ENCODE results near the gene IL6R.
A peak's percentile ranks its signal among the peaks of the same experiment; 100 is the strongest.
"Not testable (repeated sequence)": the region's sequence is repeated elsewhere in the genome, so short reads cannot be mapped to it uniquely, and the experiment has no call there.

IL6R gene

GRCh38 chr1:154485106-154485505 lies 80.0 kb downstream of the IL6R start:
- no peak for DNase-seq

GRCh38 chr1:154485910-154486496 lies 80.9 kb downstream of the IL6R start:
- DNase-seq = no peak

GRCh38 chr1:154486756-154487155 lies 81.6 kb downstream of the IL6R start:
- not testable (repeated sequence) for DNase-seq

GRCh38 chr1:154488922-154489321 lies 83.8 kb downstream of the IL6R start:
- DNase-seq = no peak

- DNase-seq = no peak
Measured at GRCh38 chr1:154489695-154490274, 84.6 kb downstream of the IL6R start.

- no peak for DNase-seq
Measured at GRCh38 chr1:154490317-154490716, 85.2 kb downstream of the IL6R start.

GRCh38 chr1:154492115-154492514 lies 87.0 kb downstream of the IL6R start:
- no peak for DNase-seq

GRCh38 chr1:154493276-154493675 lies 88.1 kb downstream of the IL6R start:
- peak; percentile 29 to 45 for DNase-seq

- no peak for DNase-seq
Measured at GRCh38 chr1:154495496-154496273, 90.5 kb downstream of the IL6R start.

- DNase-seq = no peak
Measured at GRCh38 chr1:154496383-154496782, 91.2 kb downstream of the IL6R start.

GRCh38 chr1:154497026-154497806 lies 92.1 kb downstream of the IL6R start:
- peak in 1 of 2 donors; percentile 6 for DNase-seq

- no peak for DNase-seq
Measured at GRCh38 chr1:154499446-154499845, 94.3 kb downstream of the IL6R start.

- no peak for DNase-seq
Measured at GRCh38 chr1:154500533-154500932, 95.4 kb downstream of the IL6R start.

GRCh38 chr1:154501423-154502065 lies 96.4 kb downstream of the IL6R start:
- no peak for DNase-seq

- no peak for DNase-seq
Measured at GRCh38 chr1:154502066-154502743, 97.1 kb downstream of the IL6R start, which contains the start of the genes SHE and TDRD10. Gene SHE, minus strand, starts transcription at chr1:154502412. Its CDS starts 386 bp downstream, at chr1:154502026. Gene TDRD10, plus strand, starts transcription at chr1:154502219. Its CDS starts 4,685 bp downstream, at chr1:154506904.

GRCh38 chr1:154502744-154503115 lies 97.6 kb downstream of the IL6R start:
- DNase-seq = no peak

GRCh38 chr1:154503898-154504297 lies 98.8 kb downstream of the IL6R start:
- no peak for DNase-seq

- no peak for DNase-seq
Measured at GRCh38 chr1:154512760-154513159, 107.6 kb downstream of the IL6R start.

- no peak for DNase-seq
Measured at GRCh38 chr1:154514066-154514553, 109.0 kb downstream of the IL6R start.

GRCh38 chr1:154517661-154518060 lies 112.5 kb downstream of the IL6R start:
- no peak for DNase-seq

Data from CD4-positive, alpha-beta T cell treated with Interleukin-4 for 1 hour (primary cell).